Measurements from ENCODE around the gene TLR1.

- TF ChIP-seq ZBTB43 (CRISPR knock-in tag; IDR thresholded peaks at IDR 0.05) (no peak), ZNF416 (CRISPR knock-in tag; IDR thresholded peaks at IDR 0.05) (no peak), CTCF (IDR thresholded peaks at IDR 0.05) (no peak), FOXJ3 (CRISPR knock-in tag; IDR thresholded peaks at IDR 0.05; ENCODE audit: borderline replicate concordance) (no peak), ZNF121 (CRISPR knock-in tag; IDR thresholded peaks at IDR 0.05) (no peak), CBFB (CRISPR knock-in tag; IDR thresholded peaks at IDR 0.05; ENCODE audit: low read depth) (no peak), ZBTB21 (CRISPR knock-in tag; IDR thresholded peaks at IDR 0.05; ENCODE audit: borderline replicate concordance) (no peak), E2F4 (CRISPR knock-in tag; IDR thresholded peaks at IDR 0.05; ENCODE audit: borderline replicate concordance, low read depth) (no peak), MLX (CRISPR knock-in tag; IDR thresholded peaks at IDR 0.05) (no peak), E2F1 (CRISPR knock-in tag; IDR thresholded peaks at IDR 0.05) (no peak)
Observed at GRCh38 chr4:38785901-38786402, 18.6 kb downstream of the TLR1 start.
